H1 (cell line): ENCODE results near the gene KCNH1. TPM values are rescaled to one million over a fixed set of nuclear protein-coding genes. Genes with fewer than 3 reads are reported as not detected.

ENCODE experiments used
- CREB1 ChIP-seq: IDR thresholded peaks from 2 replicates; pipeline ENCODE4 v1.6.1; 2012; ENCODE audit warnings: inconsistent platforms
- JUN ChIP-seq: IDR thresholded peaks from 2 replicates; pipeline ENCODE4 v1.6.1; 2011; ENCODE audit warnings: low read depth, mild to moderate bottlenecking, improper control_type of control experiment, low read length
- NRF1 ChIP-seq: IDR thresholded peaks from 2 replicates; pipeline ENCODE4 v1.6.1; 2011; ENCODE audit warnings: mild to moderate bottlenecking, low read depth, low read length, improper control_type of control experiment
- POLR2A ChIP-seq, 2 experiments: IDR thresholded peaks; 1 replicate in 1 of 2; 2 replicates in 1 of 2; pipeline ENCODE4 v1.6.1; 2011; ENCODE audit warnings: low read depth in 2 of 2, low read length in 2 of 2, mild to moderate bottlenecking in 2 of 2; ENCODE audit errors: control extremely low read depth in 1 of 2
- POU5F1 ChIP-seq: IDR thresholded peaks from 2 replicates; pipeline ENCODE4 v1.6.1; 2011; ENCODE audit warnings: low read depth, mild to moderate bottlenecking, low read length, moderate library complexity
- RBBP5 ChIP-seq: IDR thresholded peaks from 2 replicates; pipeline ENCODE4 v1.7.1; 2012; ENCODE audit warnings: low read depth, mild to moderate bottlenecking, inconsistent platforms, low read length, moderate library complexity, borderline replicate concordance
- SIN3A ChIP-seq, 2 experiments: IDR thresholded peaks in 1 of 2; conservative IDR thresholded peaks in 1 of 2; 2 replicates each; pipeline ENCODE4 v1.6.1; 2011 to 2012; ENCODE audit warnings: low read length in 2 of 2, improper control_type of control experiment in 1 of 2, low read depth in 1 of 2, mild to moderate bottlenecking in 1 of 2
- TAF1 ChIP-seq: IDR thresholded peaks from 2 replicates; pipeline ENCODE4 v1.6.1; 2011; ENCODE audit warnings: mild to moderate bottlenecking, low read depth, low read length
- YY1 ChIP-seq: IDR thresholded peaks from 2 replicates; pipeline ENCODE4 v1.6.1; 2011; ENCODE audit warnings: low read depth, mild to moderate bottlenecking, low read length
- ZNF274 ChIP-seq: IDR thresholded peaks from 2 replicates; pipeline ENCODE4 v1.7.0; 2012; ENCODE audit warnings: low read length, borderline replicate concordance; ENCODE audit errors: extremely low read depth
- polyA plus RNA-seq, 7 experiments: library from polyadenylated mRNA; depleted of rRNA in 3 of 7; stranded (reverse) in 5 of 7; unstranded in 2 of 7; fragments of >200 nt in 5 of 7; fragments of 200-250 nt in 2 of 7; gene quantifications; 1 replicate in 5 of 7; 2 replicates in 1 of 7; 4 replicates in 1 of 7; pipeline versions ENCODE4 v1.2.1 to v1.2.3, GENCODE V29; 2011 to 2013; ENCODE audit warnings: missing spikeins in 2 of 7, mixed read lengths in 2 of 7
- total RNA-seq: library from RNA; stranded (reverse); fragmentation: NEBNext Ultra II Directional; extraction: Animal tissue kit (Norgen Biotek cat#: 25700); gene quantifications from 2 replicates; pipeline ENCODE4 v1.2.1, GENCODE V29; 2021
- TF ChIP-seq, protein P1 (sequence below): fragments of 300-600 bp; sonication (generic); IDR thresholded peaks from 2 replicates; pipeline ENCODE4 v1.7.1; 2012; ENCODE audit warnings: low read length, moderate library complexity, mild to moderate bottlenecking, inconsistent platforms; ENCODE audit not compliant: insufficient replicate concordance
- TF ChIP-seq, protein P2 (sequence below): IDR thresholded peaks from 2 replicates; pipeline ENCODE4 v1.6.1; 2012; ENCODE audit warnings: inconsistent platforms

The KCNH1 gene
- total and polyA plus RNA-seq, 2 of the 8 experiments (the other 6 are each of a cell fraction or from before 2014, with no cell fraction given) = 0.27 to 0.34 TPM

- TF ChIP-seq, protein P1, sequence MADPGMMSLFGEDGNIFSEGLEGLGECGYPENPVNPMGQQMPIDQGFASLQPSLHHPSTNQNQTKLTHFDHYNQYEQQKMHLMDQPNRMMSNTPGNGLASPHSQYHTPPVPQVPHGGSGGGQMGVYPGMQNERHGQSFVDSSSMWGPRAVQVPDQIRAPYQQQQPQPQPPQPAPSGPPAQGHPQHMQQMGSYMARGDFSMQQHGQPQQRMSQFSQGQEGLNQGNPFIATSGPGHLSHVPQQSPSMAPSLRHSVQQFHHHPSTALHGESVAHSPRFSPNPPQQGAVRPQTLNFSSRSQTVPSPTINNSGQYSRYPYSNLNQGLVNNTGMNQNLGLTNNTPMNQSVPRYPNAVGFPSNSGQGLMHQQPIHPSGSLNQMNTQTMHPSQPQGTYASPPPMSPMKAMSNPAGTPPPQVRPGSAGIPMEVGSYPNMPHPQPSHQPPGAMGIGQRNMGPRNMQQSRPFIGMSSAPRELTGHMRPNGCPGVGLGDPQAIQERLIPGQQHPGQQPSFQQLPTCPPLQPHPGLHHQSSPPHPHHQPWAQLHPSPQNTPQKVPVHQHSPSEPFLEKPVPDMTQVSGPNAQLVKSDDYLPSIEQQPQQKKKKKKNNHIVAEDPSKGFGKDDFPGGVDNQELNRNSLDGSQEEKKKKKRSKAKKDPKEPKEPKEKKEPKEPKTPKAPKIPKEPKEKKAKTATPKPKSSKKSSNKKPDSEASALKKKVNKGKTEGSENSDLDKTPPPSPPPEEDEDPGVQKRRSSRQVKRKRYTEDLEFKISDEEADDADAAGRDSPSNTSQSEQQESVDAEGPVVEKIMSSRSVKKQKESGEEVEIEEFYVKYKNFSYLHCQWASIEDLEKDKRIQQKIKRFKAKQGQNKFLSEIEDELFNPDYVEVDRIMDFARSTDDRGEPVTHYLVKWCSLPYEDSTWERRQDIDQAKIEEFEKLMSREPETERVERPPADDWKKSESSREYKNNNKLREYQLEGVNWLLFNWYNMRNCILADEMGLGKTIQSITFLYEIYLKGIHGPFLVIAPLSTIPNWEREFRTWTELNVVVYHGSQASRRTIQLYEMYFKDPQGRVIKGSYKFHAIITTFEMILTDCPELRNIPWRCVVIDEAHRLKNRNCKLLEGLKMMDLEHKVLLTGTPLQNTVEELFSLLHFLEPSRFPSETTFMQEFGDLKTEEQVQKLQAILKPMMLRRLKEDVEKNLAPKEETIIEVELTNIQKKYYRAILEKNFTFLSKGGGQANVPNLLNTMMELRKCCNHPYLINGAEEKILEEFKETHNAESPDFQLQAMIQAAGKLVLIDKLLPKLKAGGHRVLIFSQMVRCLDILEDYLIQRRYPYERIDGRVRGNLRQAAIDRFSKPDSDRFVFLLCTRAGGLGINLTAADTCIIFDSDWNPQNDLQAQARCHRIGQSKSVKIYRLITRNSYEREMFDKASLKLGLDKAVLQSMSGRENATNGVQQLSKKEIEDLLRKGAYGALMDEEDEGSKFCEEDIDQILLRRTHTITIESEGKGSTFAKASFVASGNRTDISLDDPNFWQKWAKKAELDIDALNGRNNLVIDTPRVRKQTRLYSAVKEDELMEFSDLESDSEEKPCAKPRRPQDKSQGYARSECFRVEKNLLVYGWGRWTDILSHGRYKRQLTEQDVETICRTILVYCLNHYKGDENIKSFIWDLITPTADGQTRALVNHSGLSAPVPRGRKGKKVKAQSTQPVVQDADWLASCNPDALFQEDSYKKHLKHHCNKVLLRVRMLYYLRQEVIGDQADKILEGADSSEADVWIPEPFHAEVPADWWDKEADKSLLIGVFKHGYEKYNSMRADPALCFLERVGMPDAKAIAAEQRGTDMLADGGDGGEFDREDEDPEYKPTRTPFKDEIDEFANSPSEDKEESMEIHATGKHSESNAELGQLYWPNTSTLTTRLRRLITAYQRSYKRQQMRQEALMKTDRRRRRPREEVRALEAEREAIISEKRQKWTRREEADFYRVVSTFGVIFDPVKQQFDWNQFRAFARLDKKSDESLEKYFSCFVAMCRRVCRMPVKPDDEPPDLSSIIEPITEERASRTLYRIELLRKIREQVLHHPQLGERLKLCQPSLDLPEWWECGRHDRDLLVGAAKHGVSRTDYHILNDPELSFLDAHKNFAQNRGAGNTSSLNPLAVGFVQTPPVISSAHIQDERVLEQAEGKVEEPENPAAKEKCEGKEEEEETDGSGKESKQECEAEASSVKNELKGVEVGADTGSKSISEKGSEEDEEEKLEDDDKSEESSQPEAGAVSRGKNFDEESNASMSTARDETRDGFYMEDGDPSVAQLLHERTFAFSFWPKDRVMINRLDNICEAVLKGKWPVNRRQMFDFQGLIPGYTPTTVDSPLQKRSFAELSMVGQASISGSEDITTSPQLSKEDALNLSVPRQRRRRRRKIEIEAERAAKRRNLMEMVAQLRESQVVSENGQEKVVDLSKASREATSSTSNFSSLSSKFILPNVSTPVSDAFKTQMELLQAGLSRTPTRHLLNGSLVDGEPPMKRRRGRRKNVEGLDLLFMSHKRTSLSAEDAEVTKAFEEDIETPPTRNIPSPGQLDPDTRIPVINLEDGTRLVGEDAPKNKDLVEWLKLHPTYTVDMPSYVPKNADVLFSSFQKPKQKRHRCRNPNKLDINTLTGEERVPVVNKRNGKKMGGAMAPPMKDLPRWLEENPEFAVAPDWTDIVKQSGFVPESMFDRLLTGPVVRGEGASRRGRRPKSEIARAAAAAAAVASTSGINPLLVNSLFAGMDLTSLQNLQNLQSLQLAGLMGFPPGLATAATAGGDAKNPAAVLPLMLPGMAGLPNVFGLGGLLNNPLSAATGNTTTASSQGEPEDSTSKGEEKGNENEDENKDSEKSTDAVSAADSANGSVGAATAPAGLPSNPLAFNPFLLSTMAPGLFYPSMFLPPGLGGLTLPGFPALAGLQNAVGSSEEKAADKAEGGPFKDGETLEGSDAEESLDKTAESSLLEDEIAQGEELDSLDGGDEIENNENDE = no peak
- TF ChIP-seq NRF1 (no peak), POLR2A (IDR thresholded peaks at IDR 0.05; ENCODE audit: control extremely low read depth in 1 of 2, low read depth in 2 of 2, low read length in 2 of 2) (no peak), CREB1 (no peak), RBBP5 (no peak), SIN3A (conservative IDR thresholded peaks at IDR 0.05 in 1 of 2, IDR thresholded peaks at IDR 0.05 in 1 of 2; ENCODE audit: low read depth in 1 of 2, low read length in 2 of 2) (no peak), ZNF274 (no peak), YY1 (no peak), POU5F1 (no peak), JUN (no peak), TAF1 (no peak)
- TF ChIP-seq, protein P2, sequence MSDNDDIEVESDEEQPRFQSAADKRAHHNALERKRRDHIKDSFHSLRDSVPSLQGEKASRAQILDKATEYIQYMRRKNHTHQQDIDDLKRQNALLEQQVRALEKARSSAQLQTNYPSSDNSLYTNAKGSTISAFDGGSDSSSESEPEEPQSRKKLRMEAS = no peak
- TF ChIP-seq, all 59 proteins: peak for 0
Measured at GRCh38 chr1:210743038-210743437, 390.9 kb downstream of the KCNH1 start (continued).
